DND-41 (cell line): ENCODE results near the gene ADD1.

ENCODE experiments used
- CTCF ChIP-seq: IDR thresholded peaks from 2 replicates; pipeline ENCODE4 v1.5.1; 2012; ENCODE audit warnings: borderline replicate concordance, low read length, moderate library complexity, mild to moderate bottlenecking; ENCODE audit not compliant: poor library complexity, severe bottlenecking; ENCODE audit errors: extremely low read depth
- EZH2 ChIP-seq: IDR thresholded peaks from 3 replicates; pipeline ENCODE4 v1.6.1; 2012; ENCODE audit warnings: borderline replicate concordance, low read depth, mild to moderate bottlenecking, moderate library complexity, low read length, inconsistent platforms; ENCODE audit not compliant: severe bottlenecking

- TF ChIP-seq CTCF (no peak), EZH2 (no peak)
Observed at GRCh38 chr4:2906218-2906617, 62.6 kb downstream of the ADD1 start.
